GM12891 (cell line): Measurements from ENCODE around the gene SIK3.

Source experiments
- DNase-seq: peaks from one replicate; pipeline ENCODE4 v3.0.0; 2011; ENCODE audit warnings: low spot score; ENCODE audit not compliant: insufficient read length
- FAIRE-seq: peaks from 2 replicates; lab custom pipeline; 2011; peaks lifted over from hg19 to GRCh38; lab: Jason Lieb, UNC
- PAX5 ChIP-seq: IDR thresholded peaks from 2 replicates; pipeline ENCODE4 v1.6.1; 2011; ENCODE audit warnings: low read length, moderate library complexity, mild to moderate bottlenecking; ENCODE audit not compliant: insufficient read depth, severe bottlenecking
- POLR2A ChIP-seq: IDR thresholded peaks from 2 replicates; pipeline ENCODE4 v1.6.1; 2011; ENCODE audit warnings: low read depth, low read length, control low read depth
- POLR2AphosphoS5 ChIP-seq: IDR thresholded peaks from 2 replicates; pipeline ENCODE4 v1.6.1; 2011; ENCODE audit warnings: low read depth, low read length, control low read depth
- POU2F2 ChIP-seq: IDR thresholded peaks from 2 replicates; pipeline ENCODE4 v1.6.1; 2011; ENCODE audit warnings: low read depth, mild to moderate bottlenecking, control low read depth, low read length, moderate library complexity
- SPI1 ChIP-seq: IDR thresholded peaks from 2 replicates; pipeline ENCODE4 v1.6.1; 2011; ENCODE audit warnings: low read depth, low read length, control low read depth
- TAF1 ChIP-seq: IDR thresholded peaks from 2 replicates; pipeline ENCODE4 v1.6.1; 2011; ENCODE audit warnings: low read depth, low read length, control low read depth

The SIK3 gene

GRCh38 chr11:116833816-116834534 lies 264.3 kb downstream of the SIK3 start:
- TF ChIP-seq POLR2A (no peak), TAF1 (no peak), POU2F2 (no peak), PAX5 (no peak), POLR2AphosphoS5 (no peak), SPI1 (no peak)
- FAIRE-seq (no peak), DNase-seq (no peak)

GRCh38 chr11:116833491-116833815 lies 264.8 kb downstream of the SIK3 start:
- FAIRE-seq: no peak
- DNase-seq: no peak

DNA sequence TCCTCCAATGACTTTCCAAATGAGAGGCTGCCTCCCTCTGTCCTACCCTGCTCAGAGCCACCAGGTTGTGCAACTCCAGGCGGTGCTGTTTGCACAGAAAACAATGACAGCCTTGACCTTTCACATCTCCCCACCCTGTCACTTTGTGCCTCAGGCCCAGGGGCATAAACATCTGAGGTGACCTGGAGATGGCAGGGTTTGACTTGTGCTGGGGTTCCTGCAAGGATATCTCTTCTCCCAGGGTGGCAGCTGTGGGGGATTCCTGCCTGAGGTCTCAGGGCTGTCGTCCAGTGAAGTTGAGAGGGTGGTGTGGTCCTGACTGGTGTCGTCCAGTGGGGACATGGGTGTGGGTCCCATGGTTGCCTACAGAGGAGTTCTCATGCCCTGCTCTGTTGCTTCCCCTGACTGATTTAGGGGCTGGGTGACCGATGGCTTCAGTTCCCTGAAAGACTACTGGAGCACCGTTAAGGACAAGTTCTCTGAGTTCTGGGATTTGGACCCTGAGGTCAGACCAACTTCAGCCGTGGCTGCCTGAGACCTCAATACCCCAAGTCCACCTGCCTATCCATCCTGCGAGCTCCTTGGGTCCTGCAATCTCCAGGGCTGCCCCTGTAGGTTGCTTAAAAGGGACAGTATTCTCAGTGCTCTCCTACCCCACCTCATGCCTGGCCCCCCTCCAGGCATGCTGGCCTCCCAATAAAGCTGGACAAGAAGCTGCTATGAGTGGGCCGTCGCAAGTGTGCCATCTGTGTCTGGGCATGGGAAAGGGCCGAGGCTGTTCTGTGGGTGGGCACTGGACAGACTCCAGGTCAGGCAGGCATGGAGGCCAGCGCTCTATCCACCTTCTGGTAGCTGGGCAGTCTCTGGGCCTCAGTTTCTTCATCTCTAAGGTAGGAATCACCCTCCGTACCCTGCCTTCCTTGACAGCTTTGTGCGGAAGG lies 265.6 kb downstream of the SIK3 start:
- DNase-seq (no peak), FAIRE-seq (no peak)
- TF ChIP-seq POLR2AphosphoS5 (no peak), POU2F2 (no peak), TAF1 (no peak), PAX5 (no peak), POLR2A (no peak), SPI1 (no peak)

More at GRCh38 chr11:116833491-116833815, 264.8 kb downstream of the SIK3 start:
- TF ChIP-seq TAF1: no peak
- no peak for TF ChIP-seq SPI1
- TF ChIP-seq POLR2A: no peak
- no peak for TF ChIP-seq PAX5
- no peak for TF ChIP-seq POLR2AphosphoS5
- TF ChIP-seq POU2F2: no peak

DNA sequence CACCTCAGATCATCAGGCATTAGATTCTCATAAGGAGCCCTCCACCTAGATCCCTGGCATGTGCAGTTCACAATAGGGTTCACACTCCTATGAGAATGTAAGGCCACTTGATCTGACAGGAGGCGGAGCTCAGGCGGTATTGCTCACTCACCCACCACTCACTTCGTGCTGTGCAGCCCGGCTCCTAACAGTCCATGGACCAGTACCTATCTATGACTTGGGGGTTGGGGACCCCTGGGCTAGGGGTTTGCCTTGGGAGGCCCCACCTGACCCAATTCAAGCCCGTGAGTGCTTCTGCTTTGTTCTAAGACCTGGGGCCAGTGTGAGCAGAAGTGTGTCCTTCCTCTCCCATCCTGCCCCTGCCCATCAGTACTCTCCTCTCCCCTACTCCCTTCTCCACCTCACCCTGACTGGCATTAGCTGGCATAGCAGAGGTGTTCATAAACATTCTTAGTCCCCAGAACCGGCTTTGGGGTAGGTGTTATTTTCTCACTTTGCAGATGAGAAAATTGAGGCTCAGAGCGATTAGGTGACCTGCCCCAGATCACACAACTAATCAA lies 266.4 kb downstream of the SIK3 start:
- DNase-seq (no peak), FAIRE-seq (no peak)
- no peak for TF ChIP-seq POU2F2

DNA sequence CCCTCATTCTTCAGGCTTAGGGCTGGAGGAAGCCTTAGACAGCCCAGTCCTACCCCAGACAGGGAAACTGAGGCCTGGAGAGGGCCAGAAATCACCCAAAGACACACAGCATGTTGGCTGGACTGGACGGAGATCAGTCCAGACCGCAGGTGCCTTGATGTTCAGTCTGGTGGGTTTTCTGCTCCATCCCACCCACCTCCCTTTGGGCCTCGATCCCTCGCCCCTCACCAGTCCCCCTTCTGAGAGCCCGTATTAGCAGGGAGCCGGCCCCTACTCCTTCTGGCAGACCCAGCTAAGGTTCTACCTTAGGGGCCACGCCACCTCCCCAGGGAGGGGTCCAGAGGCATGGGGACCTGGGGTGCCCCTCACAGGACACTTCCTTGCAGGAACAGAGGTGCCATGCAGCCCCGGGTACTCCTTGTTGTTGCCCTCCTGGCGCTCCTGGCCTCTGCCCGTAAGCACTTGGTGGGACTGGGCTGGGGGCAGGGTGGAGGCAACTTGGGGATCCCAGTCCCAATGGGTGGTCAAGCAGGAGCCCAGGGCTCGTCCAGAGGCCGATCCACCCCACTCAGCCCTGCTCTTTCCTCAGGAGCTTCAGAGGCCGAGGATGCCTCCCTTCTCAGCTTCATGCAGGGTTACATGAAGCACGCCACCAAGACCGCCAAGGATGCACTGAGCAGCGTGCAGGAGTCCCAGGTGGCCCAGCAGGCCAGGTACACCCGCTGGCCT lies 267.9 kb downstream of the SIK3 start:
- DNase-seq: no peak
- TF ChIP-seq POLR2A (no peak), TAF1 (no peak), SPI1 (no peak), POLR2AphosphoS5 (no peak), POU2F2 (no peak), PAX5 (no peak)
- FAIRE-seq: no peak

DNA sequence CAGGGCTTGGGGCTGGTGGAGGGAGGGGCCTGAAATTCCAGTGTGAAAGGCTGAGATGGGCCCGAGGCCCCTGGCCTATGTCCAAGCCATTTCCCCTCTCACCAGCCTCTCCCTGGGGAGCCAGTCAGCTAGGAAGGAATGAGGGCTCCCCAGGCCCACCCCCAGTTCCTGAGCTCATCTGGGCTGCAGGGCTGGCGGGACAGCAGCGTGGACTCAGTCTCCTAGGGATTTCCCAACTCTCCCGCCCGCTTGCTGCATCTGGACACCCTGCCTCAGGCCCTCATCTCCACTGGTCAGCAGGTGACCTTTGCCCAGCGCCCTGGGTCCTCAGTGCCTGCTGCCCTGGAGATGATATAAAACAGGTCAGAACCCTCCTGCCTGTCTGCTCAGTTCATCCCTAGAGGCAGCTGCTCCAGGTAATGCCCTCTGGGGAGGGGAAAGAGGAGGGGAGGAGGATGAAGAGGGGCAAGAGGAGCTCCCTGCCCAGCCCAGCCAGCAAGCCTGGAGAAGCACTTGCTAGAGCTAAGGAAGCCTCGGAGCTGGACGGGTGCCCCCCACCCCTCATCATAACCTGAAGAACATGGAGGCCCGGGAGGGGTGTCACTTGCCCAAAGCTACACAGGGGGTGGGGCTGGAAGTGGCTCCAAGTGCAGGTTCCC lies 268.6 kb downstream of the SIK3 start, which contains the start of gene APOC3:
Gene APOC3 (plus strand): TSS at position 383 of the 659 bp plus-strand sequence. CDS start 676 bp downstream, outside the sequence.
- TF ChIP-seq PAX5 (no peak), SPI1 (no peak), POU2F2 (no peak), POLR2AphosphoS5 (no peak), POLR2A (no peak), TAF1 (no peak)
- FAIRE-seq (no peak), DNase-seq (no peak)

DNA sequence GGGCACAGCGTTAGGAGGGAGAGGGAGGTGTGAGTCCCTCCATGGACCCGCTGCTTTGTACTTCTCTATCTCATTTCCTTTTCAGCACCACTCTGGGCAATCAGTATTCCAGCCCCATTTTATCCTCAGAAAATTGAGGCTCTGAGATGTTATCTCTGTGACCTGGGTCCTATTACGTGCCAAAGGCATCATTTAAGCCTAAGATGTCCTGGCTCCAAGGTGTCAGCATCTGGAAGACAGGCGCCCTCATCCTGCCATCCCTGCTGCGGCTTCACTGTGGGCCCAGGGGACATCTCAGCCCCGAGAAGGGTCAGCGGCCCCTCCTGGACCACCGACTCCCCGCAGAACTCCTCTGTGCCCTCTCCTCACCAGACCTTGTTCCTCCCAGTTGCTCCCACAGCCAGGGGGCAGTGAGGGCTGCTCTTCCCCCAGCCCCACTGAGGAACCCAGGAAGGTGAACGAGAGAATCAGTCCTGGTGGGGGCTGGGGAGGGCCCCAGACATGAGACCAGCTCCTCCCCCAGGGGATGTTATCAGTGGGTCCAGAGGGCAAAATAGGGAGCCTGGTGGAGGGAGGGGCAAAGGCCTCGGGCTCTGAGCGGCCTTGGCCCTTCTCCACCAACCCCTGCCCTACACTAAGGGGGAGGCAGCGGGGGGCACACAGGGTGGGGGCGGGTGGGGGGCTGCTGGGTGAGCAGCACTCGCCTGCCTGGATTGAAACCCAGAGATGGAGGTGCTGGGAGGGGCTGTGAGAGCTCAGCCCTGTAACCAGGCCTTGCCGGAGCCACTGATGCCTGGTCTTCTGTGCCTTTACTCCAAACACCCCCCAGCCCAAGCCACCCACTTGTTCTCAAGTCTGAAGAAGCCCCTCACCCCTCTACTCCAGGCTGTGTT lies 269.4 kb downstream of the SIK3 start:
- TF ChIP-seq SPI1: no peak
- no peak for TF ChIP-seq TAF1
- no peak for TF ChIP-seq POU2F2
- FAIRE-seq (no peak), DNase-seq (no peak)

DNA sequence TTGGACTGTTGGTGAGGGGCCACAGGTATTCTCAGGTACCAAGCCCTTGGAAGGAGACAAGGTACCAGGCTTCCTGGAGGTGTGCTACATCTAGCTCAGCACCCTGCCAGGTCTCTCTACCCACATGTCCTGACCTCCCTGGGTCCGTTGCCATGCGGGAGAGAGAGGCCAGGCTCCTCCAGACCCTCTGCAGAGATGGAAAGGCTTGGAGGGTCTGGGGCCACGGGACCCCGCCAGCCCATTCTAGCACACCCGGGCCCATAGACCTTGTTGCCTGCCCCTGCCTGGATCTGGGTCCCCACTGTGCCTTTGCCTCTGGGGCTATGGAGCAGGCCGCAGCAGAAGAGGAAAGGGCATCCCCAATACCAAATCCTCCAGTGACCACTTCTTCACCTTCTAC lies 270.8 kb downstream of the SIK3 start:
- FAIRE-seq: no peak
- no peak for TF ChIP-seq TAF1
- no peak for TF ChIP-seq SPI1
- TF ChIP-seq PAX5: no peak

More for the DNA sequence above, 270.8 kb downstream of the SIK3 start:
- no peak for DNase-seq
